HG02852 (cell line): ENCODE measurements around the gene ZNF865.
"Not testable (repeated sequence)": the region's sequence is repeated elsewhere in the genome, so short reads cannot be mapped to it uniquely, and the experiment has no call there.

Experiments used
- ATAC-seq: cut with Tn5 transposase; IDR thresholded peaks from one replicate; pipeline ENCODE4 v1.9.1; 2021; ENCODE audit warnings: mild to moderate bottlenecking, moderate library complexity; ENCODE audit not compliant: unreplicated experiment

The ZNF865 gene

DNA sequence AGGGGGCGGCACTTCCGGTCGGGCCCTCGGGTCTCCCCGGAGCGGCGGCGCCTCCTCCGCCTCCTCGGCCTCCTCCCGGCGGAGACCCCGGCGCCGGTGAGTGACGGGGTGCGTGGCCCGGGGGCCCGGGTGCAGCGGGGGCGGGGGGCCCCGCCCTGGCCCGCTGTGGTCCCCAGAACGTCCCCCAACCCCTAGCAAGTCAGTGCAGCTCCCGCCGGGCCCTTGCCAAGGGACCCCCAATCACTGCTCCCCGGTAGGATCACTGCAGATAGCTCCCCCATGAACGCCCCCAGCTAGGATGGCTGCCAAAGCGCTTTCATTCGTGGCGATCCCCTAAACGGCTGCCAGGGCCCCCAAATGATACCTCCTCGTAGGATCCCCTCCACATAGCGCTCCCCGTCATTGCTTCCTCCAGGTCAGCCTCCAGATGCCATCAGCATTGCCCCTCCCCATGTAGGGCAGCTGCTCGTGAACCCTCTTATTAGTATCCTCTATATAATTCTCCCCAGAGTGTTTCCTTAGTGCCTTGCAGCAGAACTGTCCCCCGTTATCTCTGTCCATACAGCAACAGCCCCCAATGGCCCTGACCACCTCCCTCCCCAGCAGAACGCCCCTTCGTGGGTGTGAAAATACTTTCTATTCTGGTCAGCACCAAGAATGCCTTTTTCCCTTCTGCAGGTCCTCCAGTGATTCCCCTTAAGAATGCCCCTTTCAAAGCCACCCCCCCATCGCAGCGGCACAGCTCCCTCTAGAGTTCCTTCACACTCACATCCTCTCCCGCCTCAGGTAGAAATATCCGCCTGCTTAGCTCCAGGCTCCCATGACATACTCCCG lies at the start of gene ZNF865:
TSS of gene ZNF865 (plus strand) at position 11 of the 834 bp plus-strand sequence. CDS start 7,972 bp downstream, outside the sequence.
- peak; percentile 37 for ATAC-seq

- no peak for ATAC-seq
These were observed 45.8 kb upstream of the ZNF865 start for GRCh38 chr19:55559684-55560083.

DNA sequence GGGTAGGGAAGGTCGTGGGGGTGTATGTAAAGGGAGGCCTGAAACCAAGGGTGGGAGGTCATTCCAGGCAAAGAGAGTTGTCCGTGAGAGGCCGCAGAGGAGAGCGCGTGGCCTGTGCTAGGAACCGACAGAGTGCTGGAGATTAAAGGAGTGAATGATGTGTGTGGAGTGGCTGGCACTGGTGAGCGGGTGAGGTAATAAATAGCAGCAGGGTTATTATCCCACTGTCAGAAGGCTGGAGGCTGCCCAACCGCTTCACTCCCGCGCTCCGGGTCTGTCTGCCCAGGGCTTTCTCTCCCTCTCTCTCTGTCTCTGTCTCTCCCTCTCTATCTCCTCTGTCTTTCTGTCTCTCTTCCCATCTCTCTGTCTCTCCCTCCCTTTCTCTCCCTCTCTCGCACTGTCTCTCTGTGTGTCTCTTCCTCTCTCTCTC lies 42.2 kb upstream of the ZNF865 start:
- no peak for ATAC-seq

GRCh38 chr19:55566823-55567222 lies 38.6 kb upstream of the ZNF865 start:
- ATAC-seq: no peak

DNA sequence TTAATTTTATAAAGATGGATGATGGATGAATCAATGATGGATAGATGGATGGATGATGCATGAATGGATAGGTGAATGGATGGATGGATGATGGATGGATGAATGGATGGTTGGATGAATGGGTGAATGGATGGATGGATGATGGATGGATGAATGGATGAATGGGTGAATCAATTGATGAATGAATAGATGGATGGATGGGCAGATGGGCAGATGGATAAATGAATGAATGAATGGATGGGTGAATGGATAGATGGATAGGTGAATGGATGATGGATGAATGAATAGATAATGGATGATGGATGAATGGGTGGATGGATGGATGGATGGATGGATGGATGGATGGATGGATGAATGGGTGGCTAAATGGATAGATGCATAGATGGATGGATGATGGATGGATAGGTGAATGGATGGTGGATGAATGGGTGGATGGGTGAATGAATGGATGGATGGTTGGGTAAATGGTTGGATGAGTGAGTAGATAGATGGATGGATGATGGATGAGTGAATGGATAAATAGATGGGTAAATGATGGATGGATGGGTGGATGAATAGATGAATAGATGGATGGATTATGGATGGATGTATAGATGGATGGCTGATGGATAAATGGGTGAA lies 37.6 kb upstream of the ZNF865 start:
- ATAC-seq: no peak

DNA sequence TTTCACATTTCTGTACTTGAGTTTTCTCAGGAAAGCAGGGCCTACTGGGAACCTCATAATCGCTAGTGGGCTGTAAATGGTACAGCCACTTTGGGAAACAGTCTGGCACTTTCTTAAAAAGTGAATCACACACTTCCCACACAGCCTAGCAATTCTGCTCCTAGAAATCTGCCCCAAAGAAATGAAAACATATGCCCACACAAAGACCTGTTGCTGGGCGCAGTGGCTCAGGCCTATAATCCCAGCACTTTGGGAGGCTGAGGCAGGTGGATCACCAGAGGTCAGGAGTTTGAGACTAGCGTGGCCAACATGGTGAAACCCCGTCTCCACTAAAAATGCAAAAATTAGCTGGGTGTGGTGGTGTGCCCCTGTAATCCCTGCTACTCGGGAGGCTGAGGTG lies 36.0 kb upstream of the ZNF865 start:
- not testable (repeated sequence) for ATAC-seq

DNA sequence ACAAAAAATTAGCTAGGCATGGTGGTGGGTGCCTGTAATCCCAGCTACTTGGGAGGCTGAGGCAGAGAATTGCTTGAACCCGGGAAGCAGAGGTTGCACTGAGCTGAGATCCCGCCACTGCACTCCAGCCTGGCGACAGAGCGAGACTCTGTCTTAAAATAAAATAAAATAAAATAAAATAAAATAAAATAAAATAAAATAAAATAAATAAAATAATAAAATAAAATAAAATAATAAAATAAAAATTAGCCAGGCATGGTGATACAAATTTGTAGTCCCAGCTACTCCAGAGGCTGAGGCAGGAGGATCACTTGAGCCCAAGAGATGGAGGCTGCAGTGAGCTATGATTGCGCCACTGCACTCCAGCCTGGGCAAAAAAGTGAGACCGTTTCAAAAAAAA lies 31.5 kb upstream of the ZNF865 start:
- ATAC-seq: not testable (repeated sequence)

DNA sequence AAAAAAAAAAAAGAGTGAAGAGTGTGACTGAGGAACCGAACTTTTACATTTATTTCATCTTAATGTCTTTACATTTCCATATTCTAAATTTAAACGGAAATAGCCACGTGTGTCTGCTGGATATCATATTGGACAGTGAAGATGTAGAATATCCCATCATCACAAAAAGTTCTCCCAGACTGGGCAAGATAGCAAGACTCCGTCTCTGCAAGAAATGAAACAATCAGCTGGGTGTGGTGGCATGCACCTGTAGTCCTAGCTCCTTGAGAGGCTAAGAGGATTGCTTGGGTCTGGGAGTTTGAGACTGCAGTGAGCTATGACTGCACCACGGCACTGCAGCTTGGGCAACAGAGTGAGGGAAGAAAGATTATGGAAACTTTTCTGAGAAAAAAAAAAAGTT lies 28.7 kb upstream of the ZNF865 start:
- ATAC-seq: no peak

DNA sequence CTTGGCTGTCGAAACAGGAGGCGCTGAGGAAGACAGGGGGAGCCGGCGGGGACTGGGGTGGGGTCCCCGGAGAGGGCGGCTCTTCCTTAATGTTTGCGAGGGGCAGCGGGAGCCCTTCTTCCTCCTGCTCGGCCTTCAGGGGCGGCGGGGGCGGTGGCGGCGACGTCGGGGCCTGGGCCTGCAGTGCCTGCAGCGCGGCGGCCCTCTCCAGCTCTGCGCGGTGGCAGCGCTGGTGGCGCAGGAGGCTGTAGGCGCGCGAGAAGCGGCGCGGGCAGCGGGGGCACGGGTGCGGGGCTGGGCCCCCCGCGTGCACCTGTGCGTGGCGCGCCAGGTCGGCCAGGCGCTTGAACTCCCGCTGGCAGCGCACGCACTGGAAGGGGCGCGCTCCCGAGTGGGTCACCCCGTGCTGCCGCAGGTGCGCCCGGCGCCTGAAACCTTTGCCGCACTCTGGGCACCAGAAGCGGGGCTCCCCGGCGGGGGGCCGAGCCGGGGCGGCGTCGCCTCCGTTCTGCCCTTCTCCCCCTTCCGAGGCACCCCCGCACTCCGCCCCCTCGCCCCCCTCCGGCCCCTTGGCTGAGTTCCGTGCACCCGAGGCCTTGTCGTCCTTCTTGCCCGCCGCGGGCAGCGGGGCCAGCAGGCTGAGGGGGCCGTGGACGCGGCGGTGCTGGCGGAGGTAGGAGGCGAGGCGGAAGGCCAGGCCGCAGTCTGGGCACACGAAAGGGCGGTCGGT lies 27.3 kb upstream of the ZNF865 start:
- no peak for ATAC-seq

- no peak for ATAC-seq
These were observed 26.4 kb upstream of the ZNF865 start for GRCh38 chr19:55578761-55579747.

DNA sequence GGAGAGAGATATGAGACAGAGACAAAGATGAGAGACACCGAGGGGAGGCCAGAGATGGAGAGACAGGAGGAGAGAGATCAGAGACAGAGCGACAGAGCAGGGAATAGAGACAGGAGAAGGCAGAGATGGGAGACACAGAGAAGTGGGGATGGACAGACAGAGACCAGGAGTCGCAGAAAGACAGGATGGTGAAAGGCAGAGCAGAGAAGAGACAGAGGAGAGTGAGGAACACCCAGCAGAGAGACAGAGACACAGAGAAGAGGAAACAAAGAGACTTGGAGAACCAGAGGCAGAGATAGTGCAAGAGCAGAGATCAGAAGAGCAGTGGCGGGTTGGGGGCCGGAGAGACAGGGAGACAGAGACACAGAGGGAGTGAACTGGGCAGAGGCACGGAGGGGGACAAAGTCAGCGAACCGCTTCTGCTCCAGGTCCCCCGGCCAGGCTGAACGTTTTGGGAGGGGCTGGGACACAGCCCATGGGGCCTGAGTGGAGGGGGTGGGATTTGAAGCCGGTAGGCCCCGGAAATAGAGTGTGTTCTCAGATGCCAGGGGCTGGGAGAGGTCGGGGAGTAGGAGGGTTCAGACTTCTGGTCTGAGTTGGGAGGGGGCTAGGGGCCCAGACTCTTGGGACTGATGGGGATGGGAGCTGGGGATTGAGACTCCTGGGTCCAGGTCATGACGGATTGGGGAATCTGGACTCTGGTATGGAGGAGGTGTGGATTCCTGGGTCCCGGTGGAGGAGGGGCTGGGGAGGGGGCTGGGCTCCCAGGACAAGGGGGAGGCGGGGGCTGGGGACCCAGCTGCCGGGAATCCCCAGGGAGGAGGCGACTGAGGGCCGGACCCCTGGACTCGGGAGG lies 25.5 kb upstream of the ZNF865 start:
- ATAC-seq: no peak

GRCh38 chr19:55580628-55581144 lies 24.8 kb upstream of the ZNF865 start, which contains the start of gene ZNF579:
Gene ZNF579 (minus strand): TSS chr19:55580848. CDS start chr19:55579639, 1,209 bp downstream.
- ATAC-seq: no peak

DNA sequence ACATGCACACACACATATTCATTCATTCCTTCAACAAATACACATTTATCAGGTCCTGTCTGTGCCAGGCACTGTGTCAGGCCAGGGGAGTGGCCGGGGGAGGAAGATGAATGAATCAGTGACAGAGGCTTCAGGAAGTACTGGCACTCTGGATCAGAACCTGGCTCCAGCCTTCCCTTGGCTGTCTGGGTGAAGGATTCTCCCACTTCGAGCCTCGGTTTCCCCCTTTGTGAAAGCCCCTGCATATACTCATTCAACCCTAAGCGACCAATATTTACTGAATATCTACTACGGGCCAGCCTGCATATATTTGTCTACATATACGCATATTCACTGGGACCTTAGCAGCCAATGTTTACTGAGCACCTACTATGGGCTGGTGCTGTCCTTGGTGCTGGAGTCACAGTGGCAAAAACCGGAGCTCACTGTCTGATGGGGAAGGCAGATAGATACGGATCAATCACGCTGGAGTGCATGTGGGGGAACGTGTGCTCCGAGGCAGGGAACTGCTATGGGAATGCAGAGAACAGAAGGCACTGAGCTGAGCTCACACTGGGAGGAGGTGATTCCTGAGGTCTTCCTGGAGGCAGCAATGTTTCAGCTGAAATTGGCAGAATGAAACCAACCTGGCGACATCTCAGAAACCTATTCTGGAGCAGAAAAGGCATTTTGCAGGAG lies 24.2 kb upstream of the ZNF865 start:
- ATAC-seq: no peak

- ATAC-seq: no peak
These were observed 23.6 kb upstream of the ZNF865 start for GRCh38 chr19:55581823-55582223.

GRCh38 chr19:55582284-55582683 lies 23.2 kb upstream of the ZNF865 start:
- not testable (repeated sequence) for ATAC-seq

DNA sequence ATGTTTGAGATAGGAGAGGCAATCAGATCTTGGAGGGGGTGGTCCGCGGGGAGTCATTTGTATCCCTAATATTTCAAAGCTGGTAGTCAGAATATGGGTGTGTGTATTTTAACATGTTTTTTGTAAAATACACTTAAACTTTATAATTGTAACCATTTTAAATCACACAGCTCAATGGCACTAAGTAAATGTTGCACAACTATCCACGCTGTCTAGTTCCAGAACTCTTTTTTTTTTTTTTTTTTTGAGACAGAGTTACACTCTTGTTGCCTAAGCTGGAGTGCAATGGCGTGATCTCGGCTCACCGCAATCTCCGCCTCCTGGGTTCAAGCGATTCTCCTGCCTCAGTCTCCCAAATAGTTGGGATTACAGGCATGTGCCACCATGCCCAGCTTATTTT lies 21.6 kb upstream of the ZNF865 start:
- not testable (repeated sequence) for ATAC-seq

DNA sequence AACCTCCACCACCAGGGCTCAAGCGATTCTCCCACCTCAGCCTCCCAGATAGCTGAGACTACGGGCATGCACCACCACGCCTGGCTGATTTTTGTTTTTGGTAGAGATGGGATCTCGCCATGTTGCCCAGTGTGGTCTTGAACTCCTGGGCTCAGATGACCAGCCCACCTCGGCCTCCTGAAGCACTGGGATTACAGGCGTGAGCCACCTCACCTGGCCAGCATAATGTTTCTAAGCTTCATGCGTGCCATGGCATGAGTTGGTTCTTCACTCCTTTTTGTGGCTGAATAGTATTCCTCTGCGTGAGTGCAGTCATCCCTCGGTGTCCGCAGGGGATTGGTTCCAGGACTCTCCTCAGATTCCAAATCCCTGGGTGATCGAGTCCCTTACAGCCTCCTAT lies 20.6 kb upstream of the ZNF865 start:
- ATAC-seq: no peak

DNA sequence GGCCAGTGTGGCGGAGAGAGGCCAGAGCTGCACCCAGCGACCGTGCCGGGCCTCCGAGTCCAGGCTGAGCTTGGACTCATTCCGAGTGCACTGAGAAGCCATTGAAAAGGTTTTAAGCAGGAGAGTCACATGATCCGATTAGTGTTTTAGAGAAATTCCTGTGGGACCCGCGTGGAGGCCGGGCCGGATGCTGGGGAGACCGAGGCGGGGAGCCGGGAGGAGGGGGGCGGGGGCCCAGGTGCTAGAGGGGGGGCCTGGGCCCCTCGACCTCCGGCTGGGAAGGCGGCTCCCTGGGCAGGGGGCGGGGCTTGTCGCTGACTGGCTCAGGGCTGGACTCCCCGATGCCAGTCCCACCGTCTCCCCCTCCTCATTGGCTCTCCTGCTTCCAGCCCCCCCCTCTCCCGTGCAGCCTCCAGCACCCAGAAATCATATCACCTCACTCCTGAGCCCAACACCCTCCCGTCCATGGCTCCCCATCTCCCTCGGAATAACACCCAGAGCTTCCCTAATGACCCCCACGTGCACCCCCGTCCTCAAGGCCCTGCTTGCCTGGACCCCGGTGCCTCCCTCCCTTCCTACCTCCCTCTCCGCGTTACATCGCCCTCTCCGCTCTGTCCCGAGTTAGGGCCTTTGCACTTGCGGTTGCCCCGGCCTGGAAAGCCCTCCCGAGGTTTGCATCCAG lies 19.6 kb upstream of the ZNF865 start:
- no peak for ATAC-seq
